ENCODE results near the gene SESTD1. TPM values are rescaled to one million over a fixed set of nuclear protein-coding genes. Genes with fewer than 3 reads are reported as not detected.

The SESTD1 gene, protein sequence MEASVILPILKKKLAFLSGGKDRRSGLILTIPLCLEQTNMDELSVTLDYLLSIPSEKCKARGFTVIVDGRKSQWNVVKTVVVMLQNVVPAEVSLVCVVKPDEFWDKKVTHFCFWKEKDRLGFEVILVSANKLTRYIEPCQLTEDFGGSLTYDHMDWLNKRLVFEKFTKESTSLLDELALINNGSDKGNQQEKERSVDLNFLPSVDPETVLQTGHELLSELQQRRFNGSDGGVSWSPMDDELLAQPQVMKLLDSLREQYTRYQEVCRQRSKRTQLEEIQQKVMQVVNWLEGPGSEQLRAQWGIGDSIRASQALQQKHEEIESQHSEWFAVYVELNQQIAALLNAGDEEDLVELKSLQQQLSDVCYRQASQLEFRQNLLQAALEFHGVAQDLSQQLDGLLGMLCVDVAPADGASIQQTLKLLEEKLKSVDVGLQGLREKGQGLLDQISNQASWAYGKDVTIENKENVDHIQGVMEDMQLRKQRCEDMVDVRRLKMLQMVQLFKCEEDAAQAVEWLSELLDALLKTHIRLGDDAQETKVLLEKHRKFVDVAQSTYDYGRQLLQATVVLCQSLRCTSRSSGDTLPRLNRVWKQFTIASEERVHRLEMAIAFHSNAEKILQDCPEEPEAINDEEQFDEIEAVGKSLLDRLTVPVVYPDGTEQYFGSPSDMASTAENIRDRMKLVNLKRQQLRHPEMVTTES
- 11.4 and 11.7 TPM in 2 replicates for total RNA-seq (2014; rRNA removed; shearing (Covaris generic))

DNA sequence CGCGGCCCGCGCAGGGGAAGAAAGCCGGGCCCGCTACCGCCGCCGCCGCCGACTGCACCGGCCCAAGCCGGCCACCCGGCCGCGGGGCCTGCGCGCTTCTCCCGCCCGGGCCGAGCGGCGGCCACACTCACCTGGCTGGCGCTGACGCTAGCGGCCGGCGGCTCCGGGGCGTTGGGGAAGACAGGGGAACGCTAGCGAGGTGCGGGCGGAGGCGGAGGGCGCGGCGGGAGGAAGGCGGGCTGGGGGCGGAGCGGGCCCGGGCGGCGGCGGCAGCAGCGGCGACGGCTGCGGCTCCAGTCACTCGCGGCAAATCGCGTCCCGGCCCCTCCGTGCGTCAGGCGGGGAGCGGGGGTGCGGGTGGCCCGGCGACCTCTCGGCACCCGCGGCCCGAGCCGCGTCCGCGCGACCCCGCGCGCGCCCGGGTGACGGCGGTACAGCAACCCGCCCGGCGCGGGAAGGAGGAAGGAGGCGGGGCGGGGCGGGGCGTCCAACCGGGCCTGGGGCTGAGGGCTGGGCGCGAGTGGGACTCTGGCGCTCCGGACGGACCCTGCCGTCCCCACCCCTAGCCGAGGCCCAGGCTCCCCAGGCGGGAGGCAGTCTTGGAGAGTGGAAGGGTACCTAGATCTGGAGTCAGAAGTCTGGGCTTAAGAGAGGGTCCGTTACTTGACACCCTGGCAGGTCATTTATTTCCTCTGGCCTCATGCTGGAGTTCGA lies at the start of gene SESTD1:
SESTD1 (minus strand) TSS at position 465 of the 714 bp plus-strand sequence. CDS start 72,991 bp downstream, outside the sequence.

Other genes starting within 250 kb of the SESTD1 start
- gene CCDC141, start 214.7 kb downstream of the SESTD1 start, total RNA-seq (2014; rRNA removed; shearing (Covaris generic)), result under 0.01 TPM in 1 of 2 replicates, not detected in the other

All from A375 (cell line).